ENCODE measurements around the gene MED12L.

DNA sequence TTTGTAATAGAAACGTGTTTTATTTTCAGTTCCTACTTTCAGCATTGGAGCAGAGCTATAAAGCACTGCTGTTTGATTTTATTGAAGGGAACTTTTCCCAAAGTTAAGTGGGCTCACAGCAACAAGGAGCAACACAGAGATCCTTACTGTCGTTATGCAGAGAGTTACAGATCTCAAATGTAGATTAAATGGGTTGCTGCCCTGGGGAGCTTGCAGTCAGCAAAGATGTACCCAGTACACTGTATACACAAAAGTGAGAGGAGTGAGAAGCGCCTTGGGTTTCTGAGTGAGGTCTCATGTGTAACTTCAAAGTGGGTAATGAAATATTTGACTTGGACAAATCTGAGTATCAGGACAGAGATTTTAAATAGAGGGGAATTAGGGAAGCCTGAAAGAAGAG is 47.7 kb downstream of the MED12L start:
- TF ChIP-seq, protein P1, sequence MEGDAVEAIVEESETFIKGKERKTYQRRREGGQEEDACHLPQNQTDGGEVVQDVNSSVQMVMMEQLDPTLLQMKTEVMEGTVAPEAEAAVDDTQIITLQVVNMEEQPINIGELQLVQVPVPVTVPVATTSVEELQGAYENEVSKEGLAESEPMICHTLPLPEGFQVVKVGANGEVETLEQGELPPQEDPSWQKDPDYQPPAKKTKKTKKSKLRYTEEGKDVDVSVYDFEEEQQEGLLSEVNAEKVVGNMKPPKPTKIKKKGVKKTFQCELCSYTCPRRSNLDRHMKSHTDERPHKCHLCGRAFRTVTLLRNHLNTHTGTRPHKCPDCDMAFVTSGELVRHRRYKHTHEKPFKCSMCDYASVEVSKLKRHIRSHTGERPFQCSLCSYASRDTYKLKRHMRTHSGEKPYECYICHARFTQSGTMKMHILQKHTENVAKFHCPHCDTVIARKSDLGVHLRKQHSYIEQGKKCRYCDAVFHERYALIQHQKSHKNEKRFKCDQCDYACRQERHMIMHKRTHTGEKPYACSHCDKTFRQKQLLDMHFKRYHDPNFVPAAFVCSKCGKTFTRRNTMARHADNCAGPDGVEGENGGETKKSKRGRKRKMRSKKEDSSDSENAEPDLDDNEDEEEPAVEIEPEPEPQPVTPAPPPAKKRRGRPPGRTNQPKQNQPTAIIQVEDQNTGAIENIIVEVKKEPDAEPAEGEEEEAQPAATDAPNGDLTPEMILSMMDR (IDR thresholded peaks at IDR 0.05), result no peak
- no peak for TF ChIP-seq POLR2A (IDR thresholded peaks at IDR 0.05)

All from esophagus squamous epithelium (tissue), 4 donors.